SU-DHL-6 (cell line): ENCODE measurements around the gene PRDM15.

Source experiments
- H2AFZ ChIP-seq: fragments of 200-600 bp; sonication (generic); 2 replicates; pipeline ENCODE4 v1.6.1; 2014; ENCODE audit warnings: low read depth, mild to moderate bottlenecking, moderate library complexity, mixed read lengths, antibody characterized with exemption, low read length; ENCODE audit not compliant: severe bottlenecking
- H3F3A ChIP-seq: fragments of 200-600 bp; shearing (Covaris generic); 2 replicates; pipeline ENCODE4 v1.6.0; 2016; ENCODE audit warnings: antibody characterized with exemption, mild to moderate bottlenecking; ENCODE audit not compliant: insufficient read depth
- H3K27ac ChIP-seq: fragments of 200-600 bp; sonication (generic); 2 replicates; pipeline ENCODE4 v1.5.1; 2016; ENCODE audit warnings: low read depth, mild to moderate bottlenecking, low read length, moderate library complexity, mixed read lengths
- H3K27me3 ChIP-seq: fragments of 200-600 bp; sonication (generic), shearing (Covaris generic); 2 replicates; pipeline ENCODE4 v1.6.0; 2014; ENCODE audit warnings: mild to moderate bottlenecking, low read length
- H3K36me3 ChIP-seq: fragments of 200-600 bp; sonication (generic); 2 replicates; pipeline ENCODE4 v1.6.1; 2014; ENCODE audit warnings: mild to moderate bottlenecking, low read length, mixed read lengths
- H3K4me2 ChIP-seq: fragments of 300-600, 200-600 bp; shearing (Covaris generic), sonication (generic); 2 replicates; pipeline ENCODE4 v1.6.0; 2014; ENCODE audit warnings: low read length, low read depth, mild to moderate bottlenecking; ENCODE audit not compliant: poor library complexity, severe bottlenecking
- H3K4me3 ChIP-seq: fragments of 200-600 bp; sonication (generic); 2 replicates; pipeline ENCODE4 v1.5.1; 2014; ENCODE audit warnings: antibody characterized with exemption, low read length, mild to moderate bottlenecking, mixed read lengths; ENCODE audit not compliant: insufficient read depth, poor library complexity, severe bottlenecking
- H3K79me2 ChIP-seq: fragments of 200-600 bp; sonication (generic); 2 replicates; pipeline ENCODE4 v1.6.1; 2014; ENCODE audit warnings: mild to moderate bottlenecking, low read length, moderate library complexity; ENCODE audit not compliant: insufficient read depth
- H3K9ac ChIP-seq: fragments of 200-600 bp; sonication (generic); 2 replicates; pipeline ENCODE4 v1.7.0; 2014; ENCODE audit warnings: mild to moderate bottlenecking, low read length
- H3K9me2 ChIP-seq: fragments of 200-600 bp; sonication (generic); replicated peaks from 2 replicates; pipeline ENCODE4 v1.6.1; 2014; ENCODE audit warnings: low read length; ENCODE audit not compliant: insufficient read depth
- H3K9me3 ChIP-seq: fragments of 200-600 bp; sonication (generic); 2 replicates; pipeline ENCODE4 v1.6.1; 2014; ENCODE audit warnings: low read length, mixed read lengths; ENCODE audit not compliant: insufficient read depth
- H4K20me1 ChIP-seq: fragments of 200-600 bp; sonication (generic); 2 replicates; pipeline ENCODE4 v1.6.1; 2014; ENCODE audit warnings: low read depth, mild to moderate bottlenecking, antibody characterized with exemption, low read length, moderate library complexity, mixed read lengths
- EZH2phosphoT487 ChIP-seq: fragments of 200-600 bp; sonication (generic), shearing (Covaris generic); conservative IDR thresholded peaks from 2 replicates; pipeline ENCODE4 v1.6.1; 2018; ENCODE audit warnings: mild to moderate bottlenecking, antibody characterized with exemption, low read length, moderate library complexity, mixed read lengths
- TF ChIP-seq, protein P1 (sequence below): fragments of 200-600 bp; sonication (generic); IDR thresholded peaks from one replicate; pipeline ENCODE4 v1.5.1; 2017; ENCODE audit warnings: antibody characterized with exemption, mild to moderate bottlenecking, low read length, moderate library complexity; ENCODE audit not compliant: insufficient read depth, poor library complexity, severe bottlenecking

Gene PRDM15

DNA sequence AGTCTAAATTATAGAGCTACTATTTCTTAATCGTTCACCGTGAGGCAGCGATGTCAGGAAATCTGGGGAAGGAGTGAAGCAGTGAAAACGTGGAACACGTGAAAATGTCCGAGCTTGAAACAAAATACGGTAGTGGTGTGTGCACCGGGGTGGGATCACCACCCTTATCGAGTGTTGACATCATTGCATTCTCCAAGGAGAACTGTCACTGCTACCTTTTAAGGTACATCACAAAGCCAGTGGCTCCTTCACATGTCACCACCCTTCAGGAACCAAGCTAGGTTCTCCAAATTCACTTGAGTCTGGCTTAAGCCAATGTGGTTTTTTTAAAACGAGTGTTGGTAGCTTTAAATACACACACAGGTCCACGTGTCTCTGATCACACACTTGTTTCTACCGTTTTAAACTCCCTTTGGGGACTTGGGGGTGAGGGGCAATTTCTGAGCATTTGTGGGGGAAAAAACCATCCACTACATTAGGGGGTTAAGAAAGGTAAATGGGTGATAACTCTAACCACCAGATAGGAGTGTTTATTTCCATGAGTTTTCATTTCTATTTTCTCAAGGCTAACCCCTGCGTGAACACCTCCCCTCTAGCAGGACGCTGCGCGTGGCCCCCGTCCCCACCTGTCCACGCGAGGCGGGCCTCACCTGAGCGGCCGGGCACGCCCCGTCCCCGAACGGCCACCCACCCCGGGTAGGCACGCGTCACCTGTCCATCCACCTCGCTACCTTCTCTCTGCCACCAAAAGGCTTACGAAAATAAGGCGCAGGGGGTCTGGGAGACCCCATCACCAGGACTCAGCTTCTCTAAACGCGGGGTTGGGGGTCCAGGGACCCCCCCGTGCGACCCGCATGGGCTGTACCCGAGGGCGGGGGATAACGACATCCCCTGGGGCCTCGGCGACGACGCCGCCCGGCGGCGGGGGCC is 978 bp downstream of the PRDM15 start:
- H3K79me2 ChIP-seq: peaks cover 25% of the 10 kb centered on the region; the same call in 1 of the 2 replicates
- H3K4me3 ChIP-seq: peak overlapping the region; percentile 88
- peak overlapping the region; percentile 89 for H3K4me2 ChIP-seq
- no peaks in the 10 kb centered on the region for H3K9me3 ChIP-seq
- H3K27ac ChIP-seq: peak overlapping the region; percentile 97
- no peaks in the 10 kb centered on the region for H3K27me3 ChIP-seq
- no peak overlapping the region for H2AFZ ChIP-seq
- no peaks in the 10 kb centered on the region for H4K20me1 ChIP-seq
- H3K9ac ChIP-seq: peak overlapping the region; percentile 89
- H3K9me2 ChIP-seq: no peaks in the 10 kb centered on the region
- peaks cover 65% of the 10 kb centered on the region for H3F3A ChIP-seq
- no peaks in the 10 kb centered on the region for H3K36me3 ChIP-seq
- no peak for TF ChIP-seq EZH2phosphoT487
- TF ChIP-seq, protein P1, sequence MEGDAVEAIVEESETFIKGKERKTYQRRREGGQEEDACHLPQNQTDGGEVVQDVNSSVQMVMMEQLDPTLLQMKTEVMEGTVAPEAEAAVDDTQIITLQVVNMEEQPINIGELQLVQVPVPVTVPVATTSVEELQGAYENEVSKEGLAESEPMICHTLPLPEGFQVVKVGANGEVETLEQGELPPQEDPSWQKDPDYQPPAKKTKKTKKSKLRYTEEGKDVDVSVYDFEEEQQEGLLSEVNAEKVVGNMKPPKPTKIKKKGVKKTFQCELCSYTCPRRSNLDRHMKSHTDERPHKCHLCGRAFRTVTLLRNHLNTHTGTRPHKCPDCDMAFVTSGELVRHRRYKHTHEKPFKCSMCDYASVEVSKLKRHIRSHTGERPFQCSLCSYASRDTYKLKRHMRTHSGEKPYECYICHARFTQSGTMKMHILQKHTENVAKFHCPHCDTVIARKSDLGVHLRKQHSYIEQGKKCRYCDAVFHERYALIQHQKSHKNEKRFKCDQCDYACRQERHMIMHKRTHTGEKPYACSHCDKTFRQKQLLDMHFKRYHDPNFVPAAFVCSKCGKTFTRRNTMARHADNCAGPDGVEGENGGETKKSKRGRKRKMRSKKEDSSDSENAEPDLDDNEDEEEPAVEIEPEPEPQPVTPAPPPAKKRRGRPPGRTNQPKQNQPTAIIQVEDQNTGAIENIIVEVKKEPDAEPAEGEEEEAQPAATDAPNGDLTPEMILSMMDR: no peak

DNA sequence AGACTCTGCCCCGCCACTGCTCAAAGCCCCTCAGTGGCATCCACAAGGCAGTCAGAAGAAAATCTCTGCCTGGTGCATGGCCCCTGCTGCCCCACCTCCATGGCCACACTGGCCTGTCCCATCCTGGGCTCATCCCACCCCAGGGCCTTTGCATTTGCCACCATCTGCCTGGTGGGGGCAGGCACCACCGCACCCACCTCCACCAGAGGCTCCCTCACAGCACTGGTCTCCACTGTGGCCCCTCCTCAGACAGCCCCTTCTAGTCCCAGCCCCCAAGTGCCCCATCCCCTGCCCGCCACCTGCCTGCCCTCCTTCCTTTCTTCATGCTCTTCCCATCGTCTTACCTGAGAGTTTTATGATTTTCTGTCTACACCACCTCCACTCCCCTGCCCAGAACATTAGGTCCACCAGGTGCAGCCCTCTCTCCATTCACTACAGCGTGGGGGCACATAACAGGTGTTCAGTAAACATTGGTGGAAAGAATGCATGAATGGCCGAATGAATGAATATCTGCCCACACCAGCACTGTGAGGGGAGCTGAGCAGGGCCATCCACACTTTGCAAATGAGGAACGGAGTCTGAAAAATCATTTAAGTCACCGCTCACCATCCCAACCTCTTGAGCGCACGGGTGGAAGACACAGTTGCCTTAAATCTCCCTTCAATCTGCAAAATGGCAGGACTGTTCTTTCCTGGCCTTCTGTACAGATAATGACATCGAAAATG is 2.1 kb downstream of the PRDM15 start:
- Histone ChIP-seq H3K9me2 (no peaks in the 10 kb centered on the region), H3F3A (peaks cover 76% of the 10 kb centered on the region), H3K4me3 (peak overlapping the region; percentile 88), H3K9ac (peak overlapping the region; percentile 89), H3K9me3 (no peaks in the 10 kb centered on the region), H3K4me2 (peak overlapping the region; percentile 89), H2AFZ (no peak overlapping the region), H3K27ac (peak overlapping the region; percentile 97), H3K79me2 (peaks cover 26% of the 10 kb centered on the region; the same call in 1 of the 2 replicates), H3K36me3 (no peaks in the 10 kb centered on the region), H4K20me1 (no peaks in the 10 kb centered on the region), H3K27me3 (no peaks in the 10 kb centered on the region)
- TF ChIP-seq EZH2phosphoT487: no peak
- TF ChIP-seq, protein P1: no peak

- no peaks in the 10 kb centered on the region for H4K20me1 ChIP-seq
- no peaks in the 10 kb centered on the region for H3K9me2 ChIP-seq
- H3F3A ChIP-seq: peaks cover 76% of the 10 kb centered on the region
- H3K36me3 ChIP-seq: no peaks in the 10 kb centered on the region
- H3K4me3 ChIP-seq: peak overlapping the region; percentile 21
- peaks cover 31% of the 10 kb centered on the region; the same call in 1 of the 2 replicates for H3K79me2 ChIP-seq
- peak overlapping the region; percentile 97 for H3K27ac ChIP-seq
- H3K4me2 ChIP-seq: peak overlapping the region; percentile 89
- TF ChIP-seq, protein P1: no peak
- TF ChIP-seq EZH2phosphoT487: no peak
- peak overlapping the region; percentile 89 for H3K9ac ChIP-seq
- H2AFZ ChIP-seq: no peak overlapping the region
- no peaks in the 10 kb centered on the region for H3K9me3 ChIP-seq
- H3K27me3 ChIP-seq: no peaks in the 10 kb centered on the region
Measured at GRCh38 chr21:41876396-41876795, 2.7 kb downstream of the PRDM15 start.
